OCI-LY7 (cell line): ENCODE measurements around the gene MRPL12. TPM values are rescaled to one million over a fixed set of nuclear protein-coding genes. Genes with fewer than 3 reads are reported as not detected.

Experiments
- BruUV-seq: library from RNA; stranded (reverse); fragments of 400-500 nt; replicated peaks from 2 replicates; lab custom pipeline; 2021; lab: Mats Ljungman, UMichigan
- CTCF ChIA-PET: fragments of 300-600 bp; sonication (Branson Sonifier 250); formaldehyde crosslinking; loops from one replicate; lab custom pipeline; 2022; ENCODE audit warnings: antibody characterized with exemption; ENCODE audit not compliant: unreplicated experiment; lab: Charles Lee
- POLR2A ChIA-PET: fragments of 300-600 bp; sonication (Branson Sonifier 250); formaldehyde crosslinking; loops from one replicate; lab custom pipeline; 2022; ENCODE audit warnings: antibody characterized with exemption; lab: Charles Lee
- DNase-seq: peaks from one replicate; pipeline ENCODE4 v3.0.0-alpha.2; 2015; ENCODE audit warnings: low spot score
- H2AFZ ChIP-seq: fragments of 200-600 bp; sonication (generic), shearing (Covaris generic); 2 replicates; pipeline ENCODE4 v1.6.1; 2014; ENCODE audit warnings: mild to moderate bottlenecking, antibody characterized with exemption, low read length, moderate library complexity
- H3K27ac ChIP-seq: fragments of 200-600 bp; sonication (generic); 2 replicates; pipeline ENCODE4 v1.5.1; 2014; ENCODE audit warnings: mixed run types, low read depth, mild to moderate bottlenecking, moderate library complexity, low read length, inconsistent platforms; ENCODE audit not compliant: poor library complexity, severe bottlenecking
- H3K36me3 ChIP-seq: fragments of 200-600 bp; sonication (generic); 2 replicates; pipeline ENCODE4 v1.6.1; 2014; ENCODE audit warnings: mild to moderate bottlenecking, antibody characterized with exemption, low read length, moderate library complexity, mixed read lengths; ENCODE audit not compliant: insufficient read depth
- H3K4me1 ChIP-seq: fragments of 200-600 bp; sonication (generic); 2 replicates; pipeline ENCODE4 v1.5.1; 2014; ENCODE audit warnings: mild to moderate bottlenecking, low read length; ENCODE audit not compliant: insufficient read depth, poor library complexity, severe bottlenecking
- H3K4me2 ChIP-seq: fragments of 200-600 bp; sonication (generic); 2 replicates; pipeline ENCODE4 v1.6.1; 2014; ENCODE audit warnings: mild to moderate bottlenecking, low read length
- H3K4me3 ChIP-seq: fragments of 200-600 bp; sonication (generic); 2 replicates; pipeline ENCODE4 v1.5.1; 2014; ENCODE audit warnings: mild to moderate bottlenecking, low read depth, low read length; ENCODE audit not compliant: poor library complexity, severe bottlenecking
- H3K79me2 ChIP-seq: fragments of 200-600 bp; sonication (generic); 2 replicates; pipeline ENCODE4 v1.6.1; 2016; ENCODE audit warnings: low read depth, mild to moderate bottlenecking, low read length, moderate library complexity, mixed read lengths; ENCODE audit not compliant: insufficient read depth
- H3K9me2 ChIP-seq: fragments of 200-600 bp; sonication (generic); 2 replicates; pipeline ENCODE4 v1.6.1; 2016; ENCODE audit warnings: mild to moderate bottlenecking, low read length, mixed read lengths; ENCODE audit not compliant: insufficient read depth
- H3K9me3 ChIP-seq: fragments of 200-600 bp; sonication (generic); 2 replicates; pipeline ENCODE4 v1.6.1; 2014; ENCODE audit warnings: mild to moderate bottlenecking, mixed run types, low read length, mixed read lengths
- H4K20me1 ChIP-seq: fragments of 200-600 bp; sonication (generic); 2 replicates; pipeline ENCODE4 v1.6.1; 2014; ENCODE audit warnings: mild to moderate bottlenecking, antibody characterized with exemption, low read length, moderate library complexity, mixed read lengths; ENCODE audit not compliant: insufficient read depth
- CTCF ChIP-seq: fragments of 200-600 bp; sonication (generic); conservative IDR thresholded peaks from 2 replicates; pipeline ENCODE4 v1.5.1; 2014; ENCODE audit warnings: mild to moderate bottlenecking, antibody characterized with exemption, low read length, moderate library complexity, mixed read lengths
- EZH2phosphoT487 ChIP-seq: fragments of 200-600 bp; sonication (generic); IDR thresholded peaks from 2 replicates; pipeline ENCODE4 v1.6.1; 2018; ENCODE audit warnings: low read depth, borderline replicate concordance, mild to moderate bottlenecking, mixed run types, antibody characterized with exemption, low read length, moderate library complexity, mixed read lengths
- intact Hi-C: fragments of 100-400 bp; cut with micrococcal nuclease; formaldehyde crosslinking; loops from one replicate; pipeline ENCODE4 v1.10.0; 2022; ENCODE audit not compliant: unreplicated experiment
- total RNA-seq, 2 experiments: library from RNA; depleted of rRNA in 1 of 2; stranded (reverse); fragments of >200 nt in 1 of 2; shearing (Covaris generic) in 1 of 2; gene quantifications; 2 replicates each; pipeline ENCODE4 v1.2.3, GENCODE V29; 2014 to 2022

The MRPL12 gene
- total RNA-seq, 2 experiments from 2014 or later = 67.2 to 189 TPM

DNA sequence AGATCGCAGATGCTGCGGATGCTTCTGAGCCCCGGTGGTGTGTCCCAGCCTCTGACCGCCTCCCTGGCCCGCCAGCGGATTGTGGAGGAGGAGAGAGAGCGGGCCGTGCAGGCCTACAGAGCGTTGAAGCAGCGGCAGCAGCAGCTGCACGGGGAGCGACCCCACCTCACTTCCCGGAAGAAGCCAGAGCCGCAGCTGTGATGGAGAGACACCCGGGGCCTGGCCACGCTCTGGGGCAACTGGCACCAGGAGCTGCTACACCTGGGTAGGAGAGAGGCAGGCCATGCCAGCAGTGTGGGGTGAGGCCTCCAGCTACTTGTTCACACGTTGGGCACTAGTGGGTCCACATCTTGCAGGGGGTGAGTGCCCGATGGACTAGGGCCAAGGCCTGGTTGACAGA lies 30.7 kb upstream of the MRPL12 start:
- Histone ChIP-seq H3K9me3 (no peaks in the 10 kb centered on the region), H2AFZ (no peak overlapping the region), H3K27ac (no peak overlapping the region), H3K4me3 (no peak overlapping the region), H3K4me1 (peaks cover 10% of the 10 kb centered on the region), H3K9me2 (no peaks in the 10 kb centered on the region), H4K20me1 (no peaks in the 10 kb centered on the region), H3K36me3 (peaks cover 78% of the 10 kb centered on the region), H3K4me2 (no peak overlapping the region), H3K79me2 (peaks cover 14% of the 10 kb centered on the region; the same call in 1 of the 2 replicates)
- no TSS peak for BruUV-seq
- POLR2A ChIA-PET = no interaction called here
- no peak for TF ChIP-seq CTCF
- no peak for TF ChIP-seq EZH2phosphoT487
- CTCF ChIA-PET = no interaction called here
- DNase-seq = no peak
- intact Hi-C loops = no loop called here

- Histone ChIP-seq H2AFZ (no peak overlapping the region), H3K4me3 (no peak overlapping the region), H4K20me1 (no peaks in the 10 kb centered on the region), H3K9me3 (no peaks in the 10 kb centered on the region), H3K9me2 (no peaks in the 10 kb centered on the region), H3K79me2 (peaks cover 9% of the 10 kb centered on the region; the same call in 1 of the 2 replicates), H3K4me2 (no peak overlapping the region), H3K27ac (no peak overlapping the region), H3K4me1 (peaks cover 6% of the 10 kb centered on the region), H3K36me3 (peaks cover 74% of the 10 kb centered on the region)
- BruUV-seq = no TSS peak
- intact Hi-C loops = no loop called here
- ChIA-PET CTCF (no interaction called here), POLR2A (no interaction called here)
- no peak for DNase-seq
- TF ChIP-seq EZH2phosphoT487 (no peak), CTCF (no peak)
Measured at GRCh38 chr17:81672954-81673353, 30.2 kb upstream of the MRPL12 start.

DNA sequence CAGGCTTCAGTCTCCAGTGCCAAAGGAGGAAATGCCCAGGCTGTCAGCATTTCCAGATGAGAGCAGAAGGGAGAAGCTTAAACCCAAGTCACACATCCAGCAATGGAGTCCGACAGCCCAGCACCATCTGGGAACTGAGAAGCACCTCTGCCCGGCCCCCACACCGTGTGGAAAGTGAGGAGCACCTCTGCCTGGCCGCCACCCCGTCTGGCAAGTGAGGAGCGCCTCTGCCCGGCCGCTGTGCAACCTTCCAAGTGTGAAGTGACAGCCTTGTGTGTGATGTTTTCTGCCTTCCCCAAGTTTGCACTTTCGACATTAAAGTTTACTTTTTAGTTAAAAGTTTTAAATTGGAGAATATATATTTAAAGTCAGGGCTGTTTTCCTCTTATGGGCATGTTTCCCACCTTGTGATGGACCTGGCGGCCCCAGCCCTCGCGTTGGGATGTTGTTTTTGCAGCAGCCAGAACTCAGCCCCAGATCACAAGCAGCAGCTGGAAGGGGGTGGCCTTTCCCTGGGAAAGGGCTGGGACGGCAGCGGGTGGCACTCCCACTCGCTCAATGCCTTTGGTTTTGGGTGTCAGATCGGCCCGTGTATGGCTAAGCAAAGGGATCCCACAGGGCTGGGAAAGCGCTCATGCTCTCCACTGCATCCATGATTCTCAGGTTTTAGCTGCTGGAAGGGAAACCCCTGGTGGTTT lies 29.5 kb upstream of the MRPL12 start:
- no peak for DNase-seq
- H3K36me3 ChIP-seq = peaks cover 67% of the 10 kb centered on the region
- TF ChIP-seq CTCF = no peak
- no peaks in the 10 kb centered on the region for H3K9me3 ChIP-seq
- no peak overlapping the region for H2AFZ ChIP-seq
- ChIA-PET POLR2A (no interaction called here), CTCF (no interaction called here)
- no peak overlapping the region for H3K4me2 ChIP-seq
- H4K20me1 ChIP-seq = no peaks in the 10 kb centered on the region
- H3K4me1 ChIP-seq = no peaks in the 10 kb centered on the region
- H3K4me3 ChIP-seq = no peak overlapping the region
- H3K27ac ChIP-seq = no peak overlapping the region
- intact Hi-C loops = no loop called here
- H3K9me2 ChIP-seq = no peaks in the 10 kb centered on the region
- no TSS peak for BruUV-seq
- H3K79me2 ChIP-seq = peaks cover 2% of the 10 kb centered on the region; the same call in 1 of the 2 replicates
